Measurements from ENCODE around the gene NEMP2. TPM values are rescaled to one million over a fixed set of nuclear protein-coding genes. Genes with fewer than 3 reads are reported as not detected.

NEMP2 gene
- total RNA-seq (2021; ENCODE audit: unreplicated experiment) (12.0 TPM), Bru-seq, nascent RNA (percentile 68 among the genes with signal in this experiment), BruChase-seq, experiment 1, labeled RNA remaining after a 2-hour chase (percentile 69 among the genes with signal in this experiment), BruChase-seq, experiment 2, labeled RNA remaining after a 6-hour chase (percentile 70 among the genes with signal in this experiment)
- 6.4 TPM for polyA plus RNA-seq (2012; ENCODE audit: insufficient read length)
- long read RNA-seq, full-length matches to known transcripts: 8 of 14 reads
- long read RNA-seq, partial matches to known transcripts: 1 of 14 reads
- long read RNA-seq, other reads (novel, unspliced or antisense): 5 of 14 reads

- in situ Hi-C loops (cut with HindIII; ENCODE audit: low pct_unique_long_range_greater_than_20kb, low sequenced_read_pairs): no loop called here
- peak; percentile 92 for TF ChIP-seq POLR2AphosphoS5 (IDR thresholded peaks at IDR 0.05; ENCODE audit: low read depth, low read length)
- TF ChIP-seq REST (IDR thresholded peaks at IDR 0.05; ENCODE audit: insufficient read depth in 1 of 2, low read depth in 2 of 2, low read length in 1 of 2): 0 out of 4 replicates have a peak, but pooled peaks of 1 of the 2 experiments have one; percentile 35
- 0 out of 2 replicates have a peak, but pooled peaks have one; percentile 52 for TF ChIP-seq SIN3A (IDR thresholded peaks at IDR 0.05; ENCODE audit: borderline replicate concordance, insufficient read depth, low read depth, low read length)
- TF ChIP-seq TCF7L2 (IDR thresholded peaks at IDR 0.05; ENCODE audit: low read depth, low read length): no peak
- Histone ChIP-seq H3K9me3 (ENCODE audit: control insufficient read depth, insufficient read depth, low read depth, low read length) (no peaks in the 10 kb centered on the region; the same call in 1 of the 2 replicates), H3K36me3 (ENCODE audit: control insufficient read depth, insufficient read depth, low read length) (no peaks in the 10 kb centered on the region), H3K4me1 (ENCODE audit: control insufficient read depth, insufficient read depth, low read length) (peaks cover 11% of the 10 kb centered on the region), H3K27me3 (ENCODE audit: control insufficient read depth, insufficient read depth, low read length) (no peaks in the 10 kb centered on the region), H3K27ac (ENCODE audit: low read length) (peak within 1 kb of the TSS; percentile 99), H3K4me3 (ENCODE audit: low read depth in 2 of 2, low read length in 2 of 2) (peak within 1 kb of the TSS; percentile 74 to 84)
- no TSS peak for BruUV-seq (replicated peaks)
- ATAC-seq (peak; percentile 94), DNase-seq (ENCODE audit: low read depth, low spot score) (peak; percentile 20)
- ChIA-PET CTCF (no interaction called here), POLR2A (interaction anchor here (0.5 kb wide), 1 partner anchor 103 kb away, joined by 3 read pairs; no protein-coding TSS in a partner anchor)
- intact Hi-C loops (cut with micrococcal nuclease; ENCODE audit: unreplicated experiment): loop anchor here (10.0 kb wide), 1 partner anchor 110 kb away; the partner anchor contains the start of gene NAB1
Measured at GRCh38 chr2:190534310-190535120, at the start of gene NEMP2. NEMP2 (minus strand) TSS chr2:190534722; CDS start chr2:190534655, 67 bp downstream.

- POLR2A ChIA-PET: interaction anchor here (0.6 kb wide), 2 partner anchors 135 to 671 kb away, joined by 3 to 4 read pairs; no protein-coding TSS in a partner anchor
Measured at GRCh38 chr2:190583507-190584337, 49.2 kb upstream of the NEMP2 start.

More at GRCh38 chr2:190583507-190584337, 49.2 kb upstream of the NEMP2 start:
- Histone ChIP-seq H3K27me3 (ENCODE audit: control insufficient read depth, insufficient read depth, low read length) (no peaks in the 10 kb centered on the region), H3K27ac (ENCODE audit: low read length) (no peak overlapping the region), H3K9me3 (ENCODE audit: control insufficient read depth, insufficient read depth, low read depth, low read length) (no peaks in the 10 kb centered on the region), H3K4me3 (ENCODE audit: low read depth in 2 of 2, low read length in 2 of 2) (no peak overlapping the region), H3K4me1 (ENCODE audit: control insufficient read depth, insufficient read depth, low read length) (no peaks in the 10 kb centered on the region; the same call in 1 of the 2 replicates), H3K36me3 (ENCODE audit: control insufficient read depth, insufficient read depth, low read length) (no peaks in the 10 kb centered on the region; the same call in 1 of the 2 replicates)
- TF ChIP-seq SIN3A (IDR thresholded peaks at IDR 0.05; ENCODE audit: borderline replicate concordance, insufficient read depth, low read depth, low read length): no peak
- TF ChIP-seq POLR2AphosphoS5 (IDR thresholded peaks at IDR 0.05; ENCODE audit: low read depth, low read length): no peak
- TF ChIP-seq REST (IDR thresholded peaks at IDR 0.05; ENCODE audit: insufficient read depth in 1 of 2, low read depth in 2 of 2, low read length in 1 of 2): no peak
- no peak for TF ChIP-seq TCF7L2 (IDR thresholded peaks at IDR 0.05; ENCODE audit: low read depth, low read length)
- TF ChIP-seq CTCF (IDR thresholded peaks at IDR 0.05): no peak
- ATAC-seq (no peak), DNase-seq (ENCODE audit: low read depth, low spot score) (no peak)
- intact Hi-C loops (cut with micrococcal nuclease; ENCODE audit: unreplicated experiment) (no loop called here), in situ Hi-C loops (cut with HindIII; ENCODE audit: low pct_unique_long_range_greater_than_20kb, low sequenced_read_pairs) (no loop called here)
- no TSS peak for BruUV-seq (replicated peaks)
- CTCF ChIA-PET: interaction anchor here (0.6 kb wide), 1 partner anchor 8 kb away, joined by 4 read pairs; no protein-coding TSS in a partner anchor

Measured in Panc1 (cell line).